ENCODE results near the gene CACNA2D3.

- TF ChIP-seq CTCF (IDR thresholded peaks at IDR 0.05), result no peak
- no peak for TF ChIP-seq POLR2AphosphoS5 (IDR thresholded peaks at IDR 0.05)
- TF ChIP-seq POLR2A (IDR thresholded peaks at IDR 0.05), result no peak
- no peak for TF ChIP-seq EP300 (IDR thresholded peaks at IDR 0.05)
These were observed 509.9 kb downstream of the CACNA2D3 start for GRCh38 chr3:54632326-54632665.

All from upper lobe of left lung (tissue), 4 donors.